Stimulated activated naive CD8-positive, alpha-beta T cell treated with anti-CD3 and anti-CD28 coated beads, Interleukin-15, Interleukin-2, amounts not matched to agents 100 ng/mL and 50 ng/mL, for 24 hours (primary cell): ENCODE measurements around the gene OR14K1.
"Not testable (repeated sequence)": the region's sequence is repeated elsewhere in the genome, so short reads cannot be mapped to it uniquely, and the experiment has no call there.

Source experiments
- H3K27ac Mint-ChIP-seq: one replicate; pipeline ENCODE4 v1.8.0; 2021; ENCODE audit warnings: mild to moderate bottlenecking, mixed read lengths
- H3K27me3 Mint-ChIP-seq: one replicate; pipeline ENCODE4 v1.8.0; 2021; ENCODE audit warnings: mixed read lengths
- H3K36me3 Mint-ChIP-seq: one replicate; pipeline ENCODE4 v1.8.0; 2021; ENCODE audit warnings: low read depth, mixed read lengths
- H3K4me1 Mint-ChIP-seq: one replicate; pipeline ENCODE4 v1.8.0; 2021; ENCODE audit warnings: low read depth, mixed read lengths
- H3K4me3 Mint-ChIP-seq: one replicate; pipeline ENCODE4 v1.8.0; 2021; ENCODE audit warnings: mild to moderate bottlenecking, mixed read lengths
- H3K9me3 Mint-ChIP-seq: one replicate; pipeline ENCODE4 v1.8.0; 2021; ENCODE audit warnings: mixed read lengths

OR14K1 gene

GRCh38 chr1:247738315-247738714 is at the start of gene OR14K1:
TSS of gene OR14K1 (plus strand) at chr1:247738615. CDS start at chr1:247738615, 0 bp downstream.
- H3K27ac Mint-ChIP-seq = no peak within 1 kb of the TSS
- no peak within 1 kb of the TSS for H3K4me3 Mint-ChIP-seq
- H3K9me3 Mint-ChIP-seq = no peaks in the 10 kb centered on the region
- no peaks in the 10 kb centered on the region for H3K4me1 Mint-ChIP-seq
- H3K36me3 Mint-ChIP-seq = no peaks in the 10 kb centered on the region
- H3K27me3 Mint-ChIP-seq = no peaks in the 10 kb centered on the region

GRCh38 chr1:247701338-247701737 is 37.1 kb upstream of the OR14K1 start:
- Mint-ChIP-seq H3K27ac (no peak overlapping the region), H3K36me3 (no peaks in the 10 kb centered on the region), H3K9me3 (peaks cover 5% of the 10 kb centered on the region), H3K4me1 (no peaks in the 10 kb centered on the region), H3K27me3 (peaks cover 5% of the 10 kb centered on the region), H3K4me3 (no peak overlapping the region)

- not testable (repeated sequence) for H3K36me3 Mint-ChIP-seq, H3K27ac Mint-ChIP-seq, H3K4me1 Mint-ChIP-seq, H3K27me3 Mint-ChIP-seq, H3K4me3 Mint-ChIP-seq, H3K9me3 Mint-ChIP-seq
Observed at GRCh38 chr1:247710681-247711080, 27.7 kb upstream of the OR14K1 start.

- H3K27ac Mint-ChIP-seq = no peak overlapping the region
- H3K4me3 Mint-ChIP-seq = no peak overlapping the region
- peaks cover 4% of the 10 kb centered on the region for H3K27me3 Mint-ChIP-seq
- no peaks in the 10 kb centered on the region for H3K4me1 Mint-ChIP-seq
- H3K9me3 Mint-ChIP-seq = no peaks in the 10 kb centered on the region
- H3K36me3 Mint-ChIP-seq = no peaks in the 10 kb centered on the region
Observed at GRCh38 chr1:247713753-247714152, 24.7 kb upstream of the OR14K1 start.

GRCh38 chr1:247716546-247716945 is 21.9 kb upstream of the OR14K1 start, which contains the start of gene OR6F1:
TSS of gene OR6F1 (minus strand) at chr1:247716646. CDS start at chr1:247712755, 3,891 bp downstream.
- Mint-ChIP-seq H3K27me3 (peaks cover 4% of the 10 kb centered on the region), H3K9me3 (peaks cover 11% of the 10 kb centered on the region), H3K4me3 (no peak within 1 kb of the TSS), H3K27ac (no peak within 1 kb of the TSS), H3K4me1 (no peaks in the 10 kb centered on the region), H3K36me3 (no peaks in the 10 kb centered on the region)

GRCh38 chr1:247721222-247721621 is 17.2 kb upstream of the OR14K1 start:
- Mint-ChIP-seq H3K27ac (no peak overlapping the region), H3K4me3 (no peak overlapping the region), H3K4me1 (no peaks in the 10 kb centered on the region), H3K27me3 (peaks cover 4% of the 10 kb centered on the region), H3K36me3 (no peaks in the 10 kb centered on the region), H3K9me3 (peaks cover 17% of the 10 kb centered on the region)

GRCh38 chr1:247740721-247741120 is 2.3 kb downstream of the OR14K1 start:
- Mint-ChIP-seq H3K36me3 (no peaks in the 10 kb centered on the region), H3K27me3 (no peaks in the 10 kb centered on the region), H3K4me1 (no peaks in the 10 kb centered on the region), H3K27ac (no peak overlapping the region), H3K4me3 (no peak overlapping the region), H3K9me3 (no peaks in the 10 kb centered on the region)

- no peaks in the 10 kb centered on the region for H3K9me3 Mint-ChIP-seq
Observed at GRCh38 chr1:247741756-247742155, 3.3 kb downstream of the OR14K1 start.

GRCh38 chr1:247742215-247742760 is 3.9 kb downstream of the OR14K1 start:
- not testable (repeated sequence) for H3K27me3 Mint-ChIP-seq, H3K27ac Mint-ChIP-seq, H3K9me3 Mint-ChIP-seq

More at GRCh38 chr1:247741756-247742155, 3.3 kb downstream of the OR14K1 start:
- H3K36me3 Mint-ChIP-seq = no peaks in the 10 kb centered on the region
- H3K4me1 Mint-ChIP-seq = no peaks in the 10 kb centered on the region
- no peak overlapping the region for H3K27ac Mint-ChIP-seq
- no peaks in the 10 kb centered on the region for H3K27me3 Mint-ChIP-seq
- no peak overlapping the region for H3K4me3 Mint-ChIP-seq

GRCh38 chr1:247746391-247746935 is 8.0 kb downstream of the OR14K1 start:
- H3K36me3 Mint-ChIP-seq = no peaks in the 10 kb centered on the region
- H3K9me3 Mint-ChIP-seq = peaks cover 7% of the 10 kb centered on the region
- no peaks in the 10 kb centered on the region for H3K27me3 Mint-ChIP-seq
- no peak overlapping the region for H3K27ac Mint-ChIP-seq
- H3K4me1 Mint-ChIP-seq = no peaks in the 10 kb centered on the region
- H3K4me3 Mint-ChIP-seq = no peak overlapping the region

More at GRCh38 chr1:247742215-247742760, 3.9 kb downstream of the OR14K1 start:
- not testable (repeated sequence) for H3K36me3 Mint-ChIP-seq, H3K4me1 Mint-ChIP-seq, H3K4me3 Mint-ChIP-seq

- Mint-ChIP-seq H3K9me3 (peaks cover 7% of the 10 kb centered on the region), H3K27me3 (no peaks in the 10 kb centered on the region), H3K4me1 (no peaks in the 10 kb centered on the region), H3K36me3 (no peaks in the 10 kb centered on the region), H3K4me3 (no peak overlapping the region), H3K27ac (no peak overlapping the region)
Observed at GRCh38 chr1:247747616-247748015, 9.2 kb downstream of the OR14K1 start.

GRCh38 chr1:247748041-247748440 is 9.6 kb downstream of the OR14K1 start, which contains the start of gene OR14A2:
TSS of gene OR14A2 (minus strand) at chr1:247748141.
- Mint-ChIP-seq H3K36me3 (no peaks in the 10 kb centered on the region), H3K27me3 (no peaks in the 10 kb centered on the region), H3K27ac (no peak within 1 kb of the TSS), H3K4me1 (no peaks in the 10 kb centered on the region), H3K4me3 (no peak within 1 kb of the TSS), H3K9me3 (peaks cover 7% of the 10 kb centered on the region)

- no peak overlapping the region for H3K4me3 Mint-ChIP-seq
- no peaks in the 10 kb centered on the region for H3K4me1 Mint-ChIP-seq
- peaks cover 7% of the 10 kb centered on the region for H3K9me3 Mint-ChIP-seq
- no peaks in the 10 kb centered on the region for H3K27me3 Mint-ChIP-seq
- H3K36me3 Mint-ChIP-seq = no peaks in the 10 kb centered on the region
- H3K27ac Mint-ChIP-seq = no peak overlapping the region
Observed at GRCh38 chr1:247749870-247750269, 11.5 kb downstream of the OR14K1 start.

- H3K36me3 Mint-ChIP-seq, H3K4me1 Mint-ChIP-seq, H3K27me3 Mint-ChIP-seq, H3K4me3 Mint-ChIP-seq, H3K27ac Mint-ChIP-seq: not testable (repeated sequence)
- H3K9me3 Mint-ChIP-seq = peaks cover 19% of the 10 kb centered on the region
Observed at GRCh38 chr1:247754311-247754710, 15.9 kb downstream of the OR14K1 start.

- H3K4me1 Mint-ChIP-seq = no peaks in the 10 kb centered on the region
- peaks cover 12% of the 10 kb centered on the region for H3K9me3 Mint-ChIP-seq
- H3K4me3 Mint-ChIP-seq = no peak within 1 kb of the TSS
- no peak within 1 kb of the TSS for H3K27ac Mint-ChIP-seq
- H3K36me3 Mint-ChIP-seq = no peaks in the 10 kb centered on the region
- H3K27me3 Mint-ChIP-seq = no peaks in the 10 kb centered on the region
Observed at GRCh38 chr1:247760456-247760855, 22.0 kb downstream of the OR14K1 start, which contains the start of gene OR1C1. TSS of gene OR1C1 (minus strand) at chr1:247760556. CDS start at chr1:247758406, 2,150 bp downstream.

- no peaks in the 10 kb centered on the region for H3K36me3 Mint-ChIP-seq
- no peak overlapping the region for H3K4me3 Mint-ChIP-seq
- no peaks in the 10 kb centered on the region for H3K4me1 Mint-ChIP-seq
- no peak overlapping the region for H3K27ac Mint-ChIP-seq
- H3K9me3 Mint-ChIP-seq = no peaks in the 10 kb centered on the region
- no peaks in the 10 kb centered on the region for H3K27me3 Mint-ChIP-seq
Observed at GRCh38 chr1:247769603-247770002, 31.2 kb downstream of the OR14K1 start.
